ENCODE data around the gene SEMA4C. TPM values are rescaled to one million over a fixed set of nuclear protein-coding genes. Genes with fewer than 3 reads are reported as not detected.

Gene SEMA4C
- total RNA-seq, 1 experiment from 2014 or later: 16.3 TPM

DNA sequence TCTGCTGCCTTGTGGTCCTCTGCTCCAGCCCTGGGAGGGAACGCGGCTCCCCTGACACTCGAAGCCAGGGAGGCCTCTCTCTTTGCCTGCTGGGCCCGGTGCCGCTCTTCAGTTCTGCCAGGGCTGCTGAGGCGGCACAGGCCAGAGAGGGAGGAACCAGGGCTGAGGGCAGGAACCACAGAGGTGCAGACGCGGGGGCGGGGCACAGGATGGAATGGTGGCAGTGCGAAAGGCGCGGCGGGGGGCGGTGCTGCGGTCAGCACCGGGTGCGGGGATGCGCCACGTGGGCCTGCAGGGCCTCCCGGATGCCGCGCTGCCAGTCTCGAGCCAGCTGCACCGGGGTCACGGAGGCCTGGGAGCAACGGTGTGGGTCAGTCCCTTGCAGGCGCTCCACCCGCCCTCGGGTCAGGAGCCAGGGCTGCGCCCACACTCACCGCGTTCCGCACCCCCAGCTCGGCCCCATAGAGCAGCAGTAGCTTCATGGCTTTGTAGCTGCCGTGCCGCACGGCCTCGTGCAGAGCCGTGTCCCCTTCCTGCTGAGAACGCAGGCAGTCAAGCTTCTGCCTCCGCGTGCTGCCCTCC, 30.5 kb downstream of the SEMA4C start:
- H3K27ac Mint-ChIP-seq (ENCODE audit: low read depth, unreplicated experiment): no peak overlapping the region
- TF ChIP-seq, protein P1, sequence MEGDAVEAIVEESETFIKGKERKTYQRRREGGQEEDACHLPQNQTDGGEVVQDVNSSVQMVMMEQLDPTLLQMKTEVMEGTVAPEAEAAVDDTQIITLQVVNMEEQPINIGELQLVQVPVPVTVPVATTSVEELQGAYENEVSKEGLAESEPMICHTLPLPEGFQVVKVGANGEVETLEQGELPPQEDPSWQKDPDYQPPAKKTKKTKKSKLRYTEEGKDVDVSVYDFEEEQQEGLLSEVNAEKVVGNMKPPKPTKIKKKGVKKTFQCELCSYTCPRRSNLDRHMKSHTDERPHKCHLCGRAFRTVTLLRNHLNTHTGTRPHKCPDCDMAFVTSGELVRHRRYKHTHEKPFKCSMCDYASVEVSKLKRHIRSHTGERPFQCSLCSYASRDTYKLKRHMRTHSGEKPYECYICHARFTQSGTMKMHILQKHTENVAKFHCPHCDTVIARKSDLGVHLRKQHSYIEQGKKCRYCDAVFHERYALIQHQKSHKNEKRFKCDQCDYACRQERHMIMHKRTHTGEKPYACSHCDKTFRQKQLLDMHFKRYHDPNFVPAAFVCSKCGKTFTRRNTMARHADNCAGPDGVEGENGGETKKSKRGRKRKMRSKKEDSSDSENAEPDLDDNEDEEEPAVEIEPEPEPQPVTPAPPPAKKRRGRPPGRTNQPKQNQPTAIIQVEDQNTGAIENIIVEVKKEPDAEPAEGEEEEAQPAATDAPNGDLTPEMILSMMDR (IDR thresholded peaks at IDR 0.05; ENCODE audit: unreplicated experiment): no peak
- intact Hi-C loops (cut with micrococcal nuclease): no loop called here
- H3K9me3 Mint-ChIP-seq (ENCODE audit: unreplicated experiment): no peaks in the 10 kb centered on the region
- ChIA-PET POLR2A (interaction anchor here (1.2 kb wide), 1 partner anchor 22 kb away, joined by 5 read pairs; no protein-coding TSS in a partner anchor), CTCF (no interaction called here)
- H3K36me3 Mint-ChIP-seq (ENCODE audit: insufficient read depth, unreplicated experiment): peaks cover 12% of the 10 kb centered on the region
- H3K4me1 Mint-ChIP-seq (ENCODE audit: insufficient read depth, unreplicated experiment): no peaks in the 10 kb centered on the region
- BruUV-seq (replicated peaks): no TSS peak
- H3K27me3 Mint-ChIP-seq (ENCODE audit: insufficient read depth, unreplicated experiment): no peaks in the 10 kb centered on the region
- DNase-seq (ENCODE audit: unreplicated experiment): no peak
- no peak overlapping the region for H3K4me3 Mint-ChIP-seq (ENCODE audit: unreplicated experiment)

DNA sequence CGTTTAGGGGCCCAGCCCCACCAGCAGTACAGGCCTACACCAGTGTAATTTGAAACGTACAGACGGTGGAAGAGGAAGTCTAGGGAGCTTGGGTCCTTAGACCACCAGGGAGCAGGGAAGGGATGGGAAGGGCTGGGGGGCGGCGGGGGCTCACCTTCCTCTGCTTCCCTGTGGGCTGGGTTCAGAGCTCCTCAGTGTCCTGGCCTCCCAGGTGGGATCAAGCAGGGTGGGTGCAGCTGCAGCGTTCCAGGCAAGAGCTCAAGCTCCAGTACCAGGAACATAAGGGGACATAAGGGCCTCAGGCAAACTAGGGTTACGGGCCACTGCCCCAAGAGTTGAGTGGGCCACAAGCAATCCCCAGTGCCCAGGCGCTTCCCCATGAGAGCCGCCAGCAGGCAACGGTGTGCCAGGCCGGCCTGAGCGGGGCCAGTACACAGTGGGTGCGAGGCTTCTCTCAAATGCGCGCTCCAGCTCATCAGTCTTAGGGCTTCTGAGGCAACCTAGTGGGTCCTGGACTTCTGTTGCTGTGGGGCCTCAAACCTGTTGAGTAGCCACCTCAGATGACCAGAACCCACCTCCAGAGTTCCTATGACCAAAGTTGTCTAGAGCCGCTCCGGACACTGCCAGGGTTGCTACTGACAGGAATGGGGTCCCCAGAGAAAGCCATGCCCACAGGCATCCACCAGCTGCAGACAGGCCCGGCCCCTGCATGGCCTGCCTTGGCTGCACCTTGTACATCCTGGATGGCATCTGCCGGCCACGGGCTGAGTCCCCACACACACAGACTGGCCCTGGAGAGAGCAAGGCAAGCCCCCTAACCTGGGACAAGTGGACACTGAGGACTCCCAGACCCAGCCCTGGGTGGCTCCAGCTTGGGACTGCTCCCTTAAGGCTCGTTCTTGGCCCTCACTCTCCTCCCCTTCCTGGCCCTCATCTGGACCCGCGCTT, 31.3 kb downstream of the SEMA4C start:
- Mint-ChIP-seq H3K4me1 (ENCODE audit: insufficient read depth, unreplicated experiment) (no peaks in the 10 kb centered on the region), H3K9me3 (ENCODE audit: unreplicated experiment) (no peaks in the 10 kb centered on the region), H3K36me3 (ENCODE audit: insufficient read depth, unreplicated experiment) (peaks cover 8% of the 10 kb centered on the region), H3K4me3 (ENCODE audit: unreplicated experiment) (no peak overlapping the region), H3K27ac (ENCODE audit: low read depth, unreplicated experiment) (no peak overlapping the region), H3K27me3 (ENCODE audit: insufficient read depth, unreplicated experiment) (no peaks in the 10 kb centered on the region)
- intact Hi-C loops (cut with micrococcal nuclease): no loop called here
- CTCF ChIA-PET: no interaction called here
- POLR2A ChIA-PET: interaction anchor here (1.1 kb wide), 1 partner anchor 22 kb away, joined by 3 read pairs; the partner anchor contains the start of gene CNNM3
- TF ChIP-seq, protein P1 (IDR thresholded peaks at IDR 0.05; ENCODE audit: unreplicated experiment): no peak
- no peak for DNase-seq (ENCODE audit: unreplicated experiment)
- BruUV-seq (replicated peaks): no TSS peak

DNA sequence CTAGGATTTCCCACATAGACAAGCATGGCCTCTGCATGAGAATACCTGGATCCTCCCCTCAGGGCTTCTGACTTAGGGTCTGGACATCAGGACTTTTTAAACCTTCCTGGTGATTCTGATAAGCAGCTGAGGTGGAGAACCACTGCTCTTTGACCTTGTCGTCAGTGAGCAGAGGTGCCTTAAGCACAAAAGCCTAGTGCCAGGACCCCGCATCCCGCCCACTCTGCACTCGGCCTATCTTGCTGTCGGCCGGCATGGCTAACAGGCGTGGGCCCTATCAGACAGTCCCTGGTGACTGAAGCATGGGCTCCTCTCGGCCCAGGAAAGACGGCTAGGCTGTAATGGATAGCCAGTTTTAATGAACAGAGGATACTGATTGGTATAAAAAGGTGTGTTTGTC, 32.3 kb downstream of the SEMA4C start:
- TF ChIP-seq, protein P1 (IDR thresholded peaks at IDR 0.05; ENCODE audit: unreplicated experiment): no peak
- no peak for DNase-seq (ENCODE audit: unreplicated experiment)
- ChIA-PET POLR2A (interaction anchor here (1.1 kb wide), 1 partner anchor 21 kb away, joined by 3 read pairs; the partner anchor contains the start of gene CNNM3), CTCF (no interaction called here)
- intact Hi-C loops (cut with micrococcal nuclease): no loop called here
- no peaks in the 10 kb centered on the region for H3K9me3 Mint-ChIP-seq (ENCODE audit: unreplicated experiment)
- H3K36me3 Mint-ChIP-seq (ENCODE audit: insufficient read depth, unreplicated experiment): peaks cover 8% of the 10 kb centered on the region
- H3K4me1 Mint-ChIP-seq (ENCODE audit: insufficient read depth, unreplicated experiment): peaks cover 5% of the 10 kb centered on the region
- H3K27ac Mint-ChIP-seq (ENCODE audit: low read depth, unreplicated experiment): no peak overlapping the region
- H3K27me3 Mint-ChIP-seq (ENCODE audit: insufficient read depth, unreplicated experiment): no peaks in the 10 kb centered on the region
- BruUV-seq (replicated peaks): no TSS peak
- no peak overlapping the region for H3K4me3 Mint-ChIP-seq (ENCODE audit: unreplicated experiment)

DNA sequence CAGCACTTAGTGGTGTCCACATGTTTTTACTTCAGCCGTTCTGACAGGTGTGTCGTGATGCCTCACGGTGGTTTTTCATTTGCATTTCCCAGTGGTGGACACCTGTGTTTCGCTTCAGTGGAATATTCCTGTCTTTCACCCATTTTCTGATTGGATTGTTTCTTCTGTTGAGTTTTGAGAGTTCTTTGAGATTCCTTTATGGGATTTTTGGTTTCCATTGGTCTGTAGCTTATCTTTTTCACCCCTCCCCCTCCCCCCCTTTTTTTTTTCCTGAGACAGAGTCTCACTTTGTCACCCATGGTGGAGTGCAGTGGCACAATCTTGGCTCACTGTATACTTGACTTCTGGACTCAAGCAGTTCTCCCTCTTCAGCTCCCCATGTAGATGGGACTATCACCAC, 34.0 kb downstream of the SEMA4C start:
- BruUV-seq (replicated peaks): no TSS peak
- ChIA-PET CTCF (no interaction called here), POLR2A (no interaction called here)
- intact Hi-C loops (cut with micrococcal nuclease): no loop called here
- DNase-seq (ENCODE audit: unreplicated experiment): no peak
- TF ChIP-seq, protein P1 (IDR thresholded peaks at IDR 0.05; ENCODE audit: unreplicated experiment): no peak
- no peaks in the 10 kb centered on the region for H3K9me3 Mint-ChIP-seq (ENCODE audit: unreplicated experiment)
- H3K27me3 Mint-ChIP-seq (ENCODE audit: insufficient read depth, unreplicated experiment): no peaks in the 10 kb centered on the region
- no peak overlapping the region for H3K4me3 Mint-ChIP-seq (ENCODE audit: unreplicated experiment)
- peaks cover 7% of the 10 kb centered on the region for H3K4me1 Mint-ChIP-seq (ENCODE audit: insufficient read depth, unreplicated experiment)
- no peak overlapping the region for H3K27ac Mint-ChIP-seq (ENCODE audit: low read depth, unreplicated experiment)
- H3K36me3 Mint-ChIP-seq (ENCODE audit: insufficient read depth, unreplicated experiment): peaks cover 21% of the 10 kb centered on the region
